ENCODE measurements around the gene ABHD12B. TPM values are rescaled to one million over a fixed set of nuclear protein-coding genes. Genes with fewer than 3 reads are reported as not detected.

ABHD12B gene
- total and polyA plus RNA-seq, 2 donors (not counting 3 experiments of a cell fraction or from before 2014, with no cell fraction given), result not detected

DNA sequence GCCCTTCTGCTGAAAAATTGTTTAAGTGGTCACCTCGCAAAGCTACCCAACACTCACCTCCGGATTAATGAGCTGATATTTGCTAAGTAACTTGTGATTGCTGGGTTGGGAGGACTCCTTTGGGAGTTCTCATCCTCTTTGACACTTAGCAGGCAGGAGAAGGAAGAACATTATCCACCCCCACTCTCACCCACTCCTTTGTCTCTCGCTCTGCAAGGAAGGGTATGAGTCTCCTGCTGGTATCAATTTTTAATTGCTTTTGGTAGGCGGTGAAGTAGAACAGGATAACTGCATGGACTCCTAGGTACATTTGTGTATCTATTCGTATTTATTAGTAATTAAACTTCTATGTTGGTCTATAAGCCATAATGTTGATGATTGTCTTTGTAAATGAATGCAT, 6.9 kb upstream of the ABHD12B start:
- Histone ChIP-seq H3K27ac (ENCODE audit: insufficient read depth, low read depth, low read length) (no peak overlapping the region), H3K36me3 (ENCODE audit: control insufficient read depth in 2 of 2, extremely low read depth in 1 of 2, insufficient read depth in 2 of 2, low read length in 2 of 2) (no peaks in the 10 kb centered on the region), H3K9ac (replicated peaks; ENCODE audit: extremely low read depth, insufficient read depth, low read length) (no peak overlapping the region), H3K9me1 (replicated peaks; ENCODE audit: control insufficient read depth, extremely low read depth, insufficient read depth, low read length) (no peaks in the 10 kb centered on the region), H3K79me2 (ENCODE audit: control insufficient read depth, insufficient read depth, low read length) (no peaks in the 10 kb centered on the region), H4K20me1 (replicated peaks; ENCODE audit: control insufficient read depth, extremely low read depth, insufficient read depth, low read length) (no peaks in the 10 kb centered on the region), H3K4me1 (ENCODE audit: control insufficient read depth, extremely low read depth, insufficient read depth, low read length) (peaks cover 10% of the 10 kb centered on the region), H3K4me2 (ENCODE audit: insufficient read depth, low read length) (no peak overlapping the region), H3K9me3 (replicated peaks; ENCODE audit: control insufficient read depth, insufficient read depth, low read length) (no peaks in the 10 kb centered on the region), H2AFZ (ENCODE audit: low read depth, low read length) (no peak overlapping the region), H3K4me3 (replicated peaks in 1 of 3; ENCODE audit: insufficient read depth in 1 of 3, low read depth in 1 of 3, low read length in 3 of 3) (no peak overlapping the region), H3K27me3 (ENCODE audit: control insufficient read depth in 2 of 2, insufficient read depth in 2 of 2, low read length in 2 of 2) (peaks cover 2 to 6% of the 10 kb centered on the region in 2 experiments)
- no peak for FAIRE-seq
- intact Hi-C loops (cut with micrococcal nuclease) (no loop called here), dilution Hi-C loops (cut with MboI; ENCODE audit: extremely low pct_ligation_motif_present, low sequenced_read_pairs) (no loop called here)
- no peak for TF ChIP-seq EZH2 (IDR thresholded peaks at IDR 0.05; ENCODE audit: borderline replicate concordance, low read depth, low read length, severe bottlenecking)
- no peak for TF ChIP-seq POLR2AphosphoS5 (IDR thresholded peaks at IDR 0.05; ENCODE audit: insufficient read depth, low read depth, low read length)
- no peak for TF ChIP-seq MYC (IDR thresholded peaks at IDR 0.05; ENCODE audit: low read depth, low read length)
- TF ChIP-seq POLR2A (IDR thresholded peaks at IDR 0.05; ENCODE audit: low read depth, low read length), result no peak
- TF ChIP-seq, protein P1, sequence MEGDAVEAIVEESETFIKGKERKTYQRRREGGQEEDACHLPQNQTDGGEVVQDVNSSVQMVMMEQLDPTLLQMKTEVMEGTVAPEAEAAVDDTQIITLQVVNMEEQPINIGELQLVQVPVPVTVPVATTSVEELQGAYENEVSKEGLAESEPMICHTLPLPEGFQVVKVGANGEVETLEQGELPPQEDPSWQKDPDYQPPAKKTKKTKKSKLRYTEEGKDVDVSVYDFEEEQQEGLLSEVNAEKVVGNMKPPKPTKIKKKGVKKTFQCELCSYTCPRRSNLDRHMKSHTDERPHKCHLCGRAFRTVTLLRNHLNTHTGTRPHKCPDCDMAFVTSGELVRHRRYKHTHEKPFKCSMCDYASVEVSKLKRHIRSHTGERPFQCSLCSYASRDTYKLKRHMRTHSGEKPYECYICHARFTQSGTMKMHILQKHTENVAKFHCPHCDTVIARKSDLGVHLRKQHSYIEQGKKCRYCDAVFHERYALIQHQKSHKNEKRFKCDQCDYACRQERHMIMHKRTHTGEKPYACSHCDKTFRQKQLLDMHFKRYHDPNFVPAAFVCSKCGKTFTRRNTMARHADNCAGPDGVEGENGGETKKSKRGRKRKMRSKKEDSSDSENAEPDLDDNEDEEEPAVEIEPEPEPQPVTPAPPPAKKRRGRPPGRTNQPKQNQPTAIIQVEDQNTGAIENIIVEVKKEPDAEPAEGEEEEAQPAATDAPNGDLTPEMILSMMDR (IDR thresholded peaks at IDR 0.05; ENCODE audit: extremely low read depth in 1 of 2, insufficient read depth in 1 of 2, low read depth in 1 of 2, low read length in 2 of 2), result no peak
- TF ChIP-seq, protein P2, sequence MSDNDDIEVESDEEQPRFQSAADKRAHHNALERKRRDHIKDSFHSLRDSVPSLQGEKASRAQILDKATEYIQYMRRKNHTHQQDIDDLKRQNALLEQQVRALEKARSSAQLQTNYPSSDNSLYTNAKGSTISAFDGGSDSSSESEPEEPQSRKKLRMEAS (IDR thresholded peaks at IDR 0.05; ENCODE audit: insufficient read depth, insufficient read length), result no peak
- TF ChIP-seq FOS (IDR thresholded peaks at IDR 0.05; ENCODE audit: borderline replicate concordance, insufficient read depth, low read length), result no peak
- no peak for TF ChIP-seq GATA2 (IDR thresholded peaks at IDR 0.05; ENCODE audit: insufficient read depth, insufficient read length, low read depth, low read length)
- no peak for TF ChIP-seq JUN (IDR thresholded peaks at IDR 0.05; ENCODE audit: borderline replicate concordance, insufficient read depth, insufficient read length, low read depth)
- ChIA-PET CTCF (interaction anchor here (1.3 to 1.5 kb wide), 2 partner anchors 11 to 89 kb away, joined by 5 to 6 read pairs; no protein-coding TSS in a partner anchor), POLR2A (no interaction called here)
- no TSS peak for BruUV-seq (replicated peaks)
- DNase-seq (ENCODE audit: low read depth, low spot score), result no peak
